NCI-H2029 (cell line): ENCODE data around the gene SP4.

Experiments used
- DNase-seq: peaks from one replicate; lab custom pipeline; 2025; lab: John Stamatoyannopoulos, UW

The SP4 gene

DNA sequence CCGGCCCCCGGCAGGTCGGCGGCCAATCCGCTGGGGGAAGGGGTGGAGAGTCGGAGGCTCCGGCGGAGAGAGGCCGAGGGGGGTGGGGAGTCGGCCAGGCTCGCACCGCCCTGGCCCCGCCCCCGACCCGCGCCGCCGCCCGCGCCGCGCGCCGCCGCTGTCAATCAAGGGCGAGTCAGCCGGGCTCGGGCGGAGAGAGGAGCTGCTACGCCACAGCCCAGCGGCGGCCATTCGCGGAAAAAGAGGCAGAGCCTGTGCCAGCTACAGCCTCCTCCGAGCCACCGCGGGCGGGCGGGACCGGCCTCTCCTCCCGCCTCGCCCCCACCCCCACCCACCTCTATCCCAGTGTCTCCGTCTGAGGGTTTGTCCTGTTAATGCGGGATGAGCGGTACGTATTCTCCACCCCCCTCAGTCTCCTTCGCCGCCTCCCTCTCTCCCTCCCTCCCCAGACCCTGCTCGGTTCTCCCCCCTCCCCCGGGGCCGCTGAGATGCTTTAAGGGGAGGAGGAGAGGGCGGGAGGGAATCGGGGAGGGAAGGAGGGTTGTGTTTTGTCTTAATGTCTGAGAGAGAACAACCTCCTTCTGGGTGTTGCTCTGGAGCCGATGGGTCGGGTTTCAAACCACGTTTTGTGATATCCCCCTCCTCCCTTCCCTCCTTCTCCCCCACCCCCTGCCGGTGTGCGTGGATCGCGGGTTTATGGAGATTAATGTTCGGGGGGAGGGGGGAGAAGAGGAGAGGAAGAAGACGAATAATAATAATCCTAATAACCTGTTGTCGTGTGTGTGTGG, at the start of gene SP4:
Gene SP4 (plus strand): TSS at position 213 of the 788 bp plus-strand sequence. CDS start 169 bp downstream, at position 382.
- peak; percentile 94 for DNase-seq

DNA sequence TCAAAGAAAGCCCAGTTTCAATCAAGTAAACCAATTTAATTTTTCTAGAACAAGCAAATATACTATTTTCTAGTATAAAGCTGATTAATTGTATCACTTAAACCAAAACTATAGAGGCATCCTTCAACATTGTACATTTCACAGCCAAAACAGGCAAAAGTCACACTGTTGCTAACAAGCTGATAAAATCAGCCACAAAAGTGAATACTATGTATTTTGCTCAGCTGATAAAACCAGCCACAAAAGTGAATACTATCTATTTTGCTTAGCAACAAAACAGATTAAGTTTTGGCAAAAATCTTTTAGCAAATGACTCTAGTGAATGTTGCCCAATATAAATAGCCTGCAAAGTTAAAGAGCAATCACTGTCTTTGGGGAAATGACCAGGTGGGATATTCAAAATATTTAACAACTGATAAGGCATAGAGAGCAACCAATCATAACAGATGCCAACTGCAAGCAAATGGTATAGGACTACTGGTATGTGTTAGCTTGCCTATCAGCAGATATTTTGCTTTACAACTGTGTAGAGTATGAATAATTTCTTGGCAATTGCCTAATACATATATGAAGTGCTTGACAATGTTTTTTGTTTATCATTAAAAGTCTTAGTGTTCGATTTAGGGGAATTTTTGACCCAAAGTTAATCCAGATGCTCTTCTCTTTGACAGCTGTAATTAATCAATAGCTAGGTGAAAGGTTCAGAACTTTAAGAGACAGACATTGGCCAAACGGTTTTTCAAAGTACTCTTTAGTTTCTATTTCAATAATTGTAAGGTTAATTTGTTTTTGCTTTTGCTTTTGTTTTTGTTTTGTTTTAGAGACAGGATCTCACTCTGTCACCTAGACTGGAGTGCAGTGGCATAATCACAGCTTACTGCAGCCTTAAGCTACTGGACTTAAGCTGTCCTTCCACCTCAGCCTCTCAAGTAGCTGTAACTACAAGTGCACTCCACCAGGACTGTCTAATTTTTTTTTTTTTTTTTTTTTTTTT, 44.4 kb upstream of the SP4 start:
- DNase-seq, result no peak

DNA sequence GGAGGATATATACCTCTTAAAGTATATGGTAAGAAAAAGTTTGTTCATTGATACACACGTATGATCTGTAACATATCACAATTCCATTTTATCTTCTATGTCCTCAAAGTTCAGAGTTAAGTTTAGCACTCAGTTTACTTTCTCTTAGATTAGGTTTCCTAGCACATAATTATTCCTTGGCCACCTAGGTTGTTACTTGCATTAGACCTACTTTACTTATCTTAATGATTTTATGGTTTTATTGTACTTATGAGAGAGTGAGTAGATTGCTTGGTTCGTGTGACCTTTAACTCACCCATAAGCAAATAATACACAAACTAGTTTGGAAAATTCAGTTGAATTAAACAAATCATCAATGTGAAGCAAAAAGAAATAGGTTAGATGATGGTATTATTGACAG, 33.9 kb upstream of the SP4 start:
- DNase-seq, result no peak

DNA sequence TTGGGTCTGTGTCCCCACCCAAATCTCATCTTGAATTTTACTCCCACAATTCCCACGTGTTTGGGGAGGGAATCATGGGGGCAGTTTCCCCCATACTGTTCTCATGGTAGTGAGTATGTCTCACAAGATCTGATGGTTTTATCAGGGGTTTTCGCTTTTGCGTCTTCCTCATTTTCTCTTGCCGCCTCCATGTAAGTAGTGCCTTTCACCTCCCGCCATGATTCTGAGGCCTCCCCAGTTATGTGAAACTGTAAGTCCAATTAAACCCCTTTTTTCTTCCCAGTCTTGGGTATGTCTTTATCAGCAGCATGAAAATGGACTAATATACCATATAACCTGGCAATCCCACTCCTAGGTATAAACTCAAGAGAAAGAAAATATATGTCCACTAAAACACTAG, 25.9 kb upstream of the SP4 start:
- DNase-seq, result no peak

DNA sequence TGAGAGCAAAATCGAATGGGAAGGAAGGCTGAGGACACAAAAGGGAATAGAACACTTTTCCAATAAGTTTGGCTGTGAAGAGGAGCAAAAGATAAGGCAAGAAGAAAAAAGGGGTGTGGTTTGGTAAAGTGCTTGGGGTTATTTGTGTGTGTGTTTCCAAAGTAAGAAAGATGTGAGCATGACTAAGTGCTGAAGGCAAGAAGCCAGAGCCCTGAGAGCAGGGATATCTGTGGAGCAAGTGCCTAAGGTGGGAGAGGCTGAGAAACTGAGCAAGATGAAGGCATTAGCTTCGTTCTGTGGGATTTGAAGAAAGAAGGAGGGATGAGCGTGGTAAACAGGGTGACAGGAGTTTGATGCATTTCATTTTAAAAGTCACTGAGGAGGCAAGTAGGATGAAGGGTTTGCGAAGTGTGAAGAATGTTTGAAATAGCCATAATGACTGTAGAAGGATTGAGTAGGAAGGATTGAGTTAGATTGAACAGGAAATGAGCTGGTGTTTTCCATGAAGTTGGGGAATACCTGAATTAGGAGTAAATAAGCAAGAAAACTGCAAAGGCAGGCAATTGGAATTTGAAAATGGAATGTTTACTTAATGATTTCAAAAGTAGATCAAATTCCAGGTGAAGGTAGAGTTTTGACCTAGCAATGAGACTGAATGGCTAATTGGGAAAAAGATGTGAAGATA, 19.9 kb upstream of the SP4 start:
- no peak for DNase-seq

DNA sequence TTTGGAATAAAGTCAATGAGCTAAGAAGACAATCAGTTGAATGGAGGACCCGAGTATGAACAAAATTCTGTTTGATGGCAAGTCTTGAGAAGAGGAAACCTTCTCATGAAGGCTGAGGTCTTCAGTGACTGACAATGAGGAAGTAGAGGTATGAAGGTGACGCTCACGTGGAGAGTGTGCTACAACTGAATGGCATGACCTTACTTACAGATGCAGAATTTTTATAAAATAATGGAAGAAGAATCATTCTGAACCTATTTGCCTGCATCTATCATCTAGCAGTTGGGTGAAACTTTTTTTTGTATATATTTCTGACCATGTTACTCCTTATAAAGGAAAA, 19.4 kb upstream of the SP4 start:
- no peak for DNase-seq

DNA sequence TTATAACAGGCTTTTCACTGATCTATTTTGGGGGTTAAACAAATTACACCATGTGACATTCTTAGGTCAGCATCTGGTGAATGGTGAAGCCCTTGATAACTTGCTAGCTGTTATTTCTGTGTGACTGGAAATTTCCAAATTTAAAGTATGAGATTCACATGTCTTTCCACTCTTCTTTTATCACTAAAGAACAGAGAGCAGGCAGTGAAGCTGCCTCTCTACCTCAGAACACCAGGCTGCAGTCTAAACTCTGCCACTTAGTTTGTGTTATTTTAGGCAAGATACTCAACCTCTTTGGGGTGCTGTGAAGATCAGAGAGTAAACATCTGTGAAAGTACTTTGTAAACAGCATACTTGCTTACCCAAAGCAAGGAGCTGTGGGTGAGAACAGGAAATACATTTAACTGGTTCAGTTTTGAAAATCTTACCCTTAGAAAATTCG, 15.5 kb upstream of the SP4 start:
- DNase-seq, result no peak

DNA sequence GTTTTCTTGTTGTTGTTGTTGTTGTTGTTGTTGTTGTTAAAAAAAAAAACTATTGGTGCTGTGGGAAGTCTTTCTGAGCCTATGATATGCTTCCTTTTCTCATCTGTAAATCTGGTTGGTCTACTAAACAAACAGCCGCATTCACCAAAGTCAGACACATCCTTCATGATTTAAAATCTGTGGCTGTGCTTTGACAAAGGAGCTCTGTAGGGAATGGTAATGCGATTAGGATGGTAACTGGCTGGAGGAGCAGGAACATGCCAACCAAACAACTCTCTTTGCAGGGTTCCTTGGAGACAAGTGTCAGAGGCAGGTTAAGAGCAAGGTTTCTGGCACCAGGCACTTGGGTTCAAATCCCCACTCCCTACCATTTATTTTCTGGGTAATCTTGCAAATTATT, 14.9 kb upstream of the SP4 start:
- no peak for DNase-seq

DNA sequence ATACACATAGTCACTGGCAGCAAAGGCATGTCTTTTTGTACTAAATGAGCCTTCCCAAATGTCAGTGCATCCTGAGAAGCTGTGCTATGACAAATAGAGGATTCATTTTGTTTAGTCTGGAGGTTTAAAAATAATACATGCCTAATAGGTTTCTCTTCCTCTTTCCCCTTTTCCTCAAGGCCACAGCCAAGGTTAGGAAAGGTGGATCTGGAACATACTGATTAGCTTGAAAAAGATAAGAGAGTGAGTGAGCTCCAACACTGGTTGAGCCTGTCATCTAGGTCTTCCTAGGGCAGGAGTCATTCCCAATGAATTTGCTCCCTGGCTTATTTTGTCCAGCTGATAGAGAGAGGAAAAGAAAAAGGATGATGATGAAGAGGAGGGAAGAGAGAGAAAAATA, 14.4 kb upstream of the SP4 start:
- DNase-seq, result no peak

DNA sequence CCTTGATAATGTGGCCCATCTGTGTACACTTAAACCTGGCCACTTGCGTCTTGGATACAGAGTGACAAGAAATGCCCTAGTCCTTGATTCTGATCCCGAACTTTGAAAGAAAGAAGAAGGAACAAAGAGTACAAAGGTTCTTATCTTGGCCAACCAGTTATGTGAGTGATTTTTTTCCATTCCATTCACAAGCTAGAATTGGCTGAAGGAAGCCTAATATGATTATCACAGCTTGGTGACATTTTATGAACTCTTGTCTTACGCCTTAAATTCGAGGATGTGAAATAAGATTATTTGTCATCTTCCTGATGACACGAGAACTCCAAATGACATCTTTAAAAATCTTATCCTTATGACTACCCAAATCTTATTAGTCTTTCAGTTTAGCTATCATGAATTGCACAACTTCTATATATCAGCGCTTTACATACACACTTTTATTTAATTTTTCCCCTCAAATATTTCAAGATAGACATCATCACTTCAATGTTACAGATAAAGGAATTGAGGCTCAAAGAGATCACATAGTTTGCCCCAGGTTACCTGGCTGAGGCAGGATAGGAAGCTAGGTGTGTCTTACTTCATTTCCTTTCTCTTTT, 13.0 kb upstream of the SP4 start:
- DNase-seq, result no peak

DNA sequence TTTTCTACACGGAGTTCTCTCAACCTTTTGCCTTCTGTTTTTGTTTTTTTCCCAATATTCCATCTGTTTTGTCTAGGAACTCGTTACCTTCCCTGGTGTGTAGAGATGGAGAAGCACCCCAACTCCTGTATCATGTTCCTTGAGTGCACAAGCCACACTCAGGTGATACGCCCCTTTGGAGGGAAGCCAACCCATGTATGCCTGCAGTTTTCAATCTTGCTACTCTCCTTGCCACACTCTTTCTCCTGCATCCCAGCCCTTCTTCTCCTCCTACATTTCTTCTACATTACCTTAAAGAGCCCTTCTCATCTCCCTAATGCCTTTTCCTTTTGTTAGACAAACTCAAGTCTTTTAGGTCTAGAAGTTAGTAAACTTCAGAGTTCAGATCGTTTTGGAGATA, 10.2 kb upstream of the SP4 start:
- no peak for DNase-seq

DNA sequence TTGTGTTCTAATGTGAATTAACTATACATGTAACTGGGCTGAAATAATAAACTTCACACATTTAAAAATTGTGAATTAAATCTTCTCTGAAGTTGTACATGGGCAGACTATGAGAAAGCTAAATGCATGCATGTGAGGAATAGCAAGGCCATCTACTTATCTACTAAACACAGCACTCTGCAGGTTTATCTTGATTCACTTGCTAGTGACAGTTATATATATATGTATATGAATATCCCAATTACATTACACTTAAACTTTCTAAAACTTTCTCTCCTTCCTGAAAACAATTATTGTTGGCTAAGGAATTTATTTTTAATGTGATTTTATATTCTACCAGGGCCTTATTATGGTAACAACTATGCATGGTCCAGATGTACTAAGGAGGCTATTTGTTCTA, 5.1 kb upstream of the SP4 start:
- DNase-seq, result no peak

DNA sequence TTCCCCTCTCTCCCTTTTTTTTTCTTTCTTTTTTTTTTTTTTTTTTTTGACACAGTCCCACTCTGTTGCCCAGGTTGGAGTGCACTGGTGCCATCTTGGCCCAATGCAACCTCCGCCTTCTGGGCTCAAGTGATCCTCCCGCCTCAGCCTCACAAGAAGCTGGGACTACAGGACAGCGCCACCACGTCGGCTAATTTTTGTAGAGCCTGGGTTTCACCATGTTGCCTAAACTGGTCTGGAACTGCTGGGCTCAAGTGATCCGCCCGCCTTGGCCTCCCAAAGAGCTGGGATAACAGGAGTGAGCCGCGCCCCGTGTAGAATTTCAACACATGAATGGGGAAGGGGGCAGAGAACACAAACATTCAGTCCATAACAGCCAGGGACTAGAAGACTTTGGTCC, 2.6 kb upstream of the SP4 start:
- DNase-seq, result no peak

DNA sequence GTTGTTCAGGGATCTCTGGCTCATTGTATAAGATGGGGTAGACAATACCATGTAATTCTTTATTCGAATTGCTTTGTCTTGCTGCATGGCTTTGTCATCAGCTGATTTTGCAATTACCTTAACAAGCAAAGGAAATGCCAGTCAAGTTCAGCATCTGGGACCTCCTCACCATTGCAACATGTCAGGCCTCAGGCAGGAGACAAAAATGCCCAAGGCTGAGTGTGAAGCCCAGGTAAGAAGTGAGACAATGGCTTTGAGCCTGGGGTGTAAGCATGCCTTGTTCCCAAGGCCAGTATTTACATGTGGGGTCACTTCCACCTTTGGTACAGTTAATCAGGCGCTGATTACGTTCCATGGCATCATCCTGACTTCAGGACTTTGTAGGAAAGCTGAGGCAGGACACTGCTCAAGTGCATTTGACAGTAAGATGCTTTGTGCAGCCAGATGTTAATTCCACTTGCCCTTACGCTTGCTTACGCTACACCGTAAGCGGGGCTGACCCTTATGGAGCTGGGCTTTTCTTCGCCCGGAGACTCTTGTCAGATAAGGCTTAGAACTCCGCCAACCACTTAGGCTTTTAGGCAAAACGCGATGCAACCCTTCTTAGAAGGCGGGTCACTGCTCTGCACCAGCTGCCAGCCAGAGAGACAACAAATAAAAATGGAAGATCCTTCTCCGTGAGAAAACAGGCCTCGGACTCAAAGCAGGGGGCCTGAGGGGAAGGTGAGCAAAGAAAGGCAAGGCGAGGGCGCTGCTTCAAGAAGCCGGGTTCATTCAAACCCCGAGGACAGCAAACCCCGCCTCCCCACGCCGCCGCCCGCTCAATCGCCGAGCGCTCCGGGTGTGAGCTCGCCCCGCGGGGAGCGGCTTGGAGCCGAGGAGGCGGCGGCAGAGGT, 1.3 kb upstream of the SP4 start:
- no peak for DNase-seq

DNA sequence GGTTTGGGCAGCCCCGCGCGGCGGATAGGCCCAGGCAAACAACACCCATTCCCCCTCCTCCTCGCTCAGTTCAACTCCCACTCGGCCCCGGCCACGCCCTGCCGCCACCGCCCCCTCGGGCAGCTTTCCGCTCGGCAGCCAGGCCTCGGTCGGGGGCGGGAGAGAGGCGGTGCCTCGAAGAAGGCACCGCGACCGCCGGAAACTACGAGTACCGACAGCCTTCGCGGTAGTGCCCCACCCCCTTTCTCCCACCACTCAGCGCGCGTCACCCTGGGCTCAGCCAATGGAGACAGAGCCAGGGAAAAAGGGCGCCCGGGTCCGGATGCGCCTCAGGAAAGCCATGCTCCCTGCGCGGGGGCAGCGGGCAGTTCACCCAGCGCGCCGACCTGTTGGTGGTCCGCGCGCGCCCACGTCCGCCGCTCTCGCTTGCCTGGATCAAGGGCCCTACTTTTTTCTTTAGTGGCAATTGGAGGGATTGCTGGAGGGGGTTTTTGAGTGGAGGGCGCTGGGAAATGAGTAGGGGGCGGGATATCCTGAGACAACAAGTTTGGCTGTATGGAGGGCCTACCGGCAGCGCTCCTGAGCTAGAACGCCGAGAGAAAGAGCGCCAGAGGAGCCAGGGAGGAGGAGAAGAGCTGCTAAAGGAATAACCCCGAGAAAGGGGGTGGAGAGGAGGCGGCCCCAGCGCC, 557 bp upstream of the SP4 start:
- DNase-seq, result peak; percentile 98

DNA sequence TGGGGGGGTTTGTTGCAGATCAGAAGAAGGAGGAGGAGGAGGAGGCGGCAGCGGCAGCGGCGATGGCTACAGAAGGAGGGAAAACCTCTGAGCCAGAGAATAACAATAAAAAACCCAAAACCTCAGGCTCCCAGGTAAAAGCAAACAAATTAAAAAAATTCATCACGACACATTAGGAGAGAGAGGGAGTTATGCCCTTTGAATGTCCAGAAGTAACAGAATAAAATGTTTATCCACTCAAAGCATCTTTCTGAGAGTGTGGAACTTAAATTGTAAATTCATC, 717 bp downstream of the SP4 start:
- no peak for DNase-seq

DNA sequence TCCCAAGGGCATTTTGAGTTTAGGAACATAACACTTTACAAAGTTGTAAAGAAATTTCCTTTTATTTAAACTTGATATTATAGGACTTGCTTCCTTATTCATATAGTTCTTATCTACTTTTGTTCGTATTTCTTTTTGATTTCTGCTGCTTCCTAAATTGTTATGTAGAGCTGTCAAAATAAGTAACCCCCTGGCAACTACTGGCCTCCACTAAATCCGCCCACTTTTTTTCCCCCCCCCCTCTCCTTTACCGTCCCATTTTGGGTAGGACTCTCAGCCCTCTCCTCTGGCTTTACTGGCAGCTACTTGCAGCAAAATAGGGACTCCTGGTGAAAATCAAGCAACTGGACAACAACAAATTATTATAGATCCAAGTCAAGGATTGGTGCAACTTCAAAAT, 1.1 kb downstream of the SP4 start:
- DNase-seq, result no peak

DNA sequence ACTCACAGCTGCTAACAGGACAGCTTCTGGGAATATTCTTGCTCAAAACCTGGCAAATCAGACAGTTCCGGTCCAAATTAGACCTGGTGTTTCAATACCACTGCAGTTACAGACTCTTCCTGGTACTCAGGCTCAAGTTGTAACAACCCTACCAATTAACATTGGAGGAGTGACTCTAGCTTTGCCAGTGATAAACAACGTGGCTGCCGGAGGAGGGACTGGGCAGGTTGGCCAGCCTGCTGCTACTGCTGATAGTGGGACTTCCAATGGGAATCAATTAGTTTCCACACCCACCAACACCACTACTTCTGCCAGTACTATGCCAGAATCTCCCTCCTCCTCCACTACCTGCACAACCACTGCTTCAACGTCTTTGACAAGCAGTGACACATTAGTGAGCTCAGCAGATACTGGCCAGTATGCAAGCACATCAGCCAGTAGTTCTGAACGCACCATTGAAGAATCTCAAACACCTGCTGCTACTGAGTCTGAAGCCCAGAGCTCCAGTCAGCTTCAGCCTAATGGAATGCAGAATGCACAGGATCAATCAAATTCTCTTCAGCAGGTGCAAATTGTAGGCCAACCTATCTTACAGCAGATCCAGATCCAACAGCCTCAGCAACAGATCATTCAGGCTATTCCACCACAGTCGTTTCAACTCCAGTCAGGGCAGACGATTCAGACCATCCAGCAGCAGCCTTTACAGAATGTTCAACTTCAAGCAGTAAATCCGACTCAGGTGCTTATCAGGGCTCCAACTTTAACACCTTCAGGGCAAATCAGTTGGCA, 2.1 kb downstream of the SP4 start:
- DNase-seq, result no peak

DNA sequence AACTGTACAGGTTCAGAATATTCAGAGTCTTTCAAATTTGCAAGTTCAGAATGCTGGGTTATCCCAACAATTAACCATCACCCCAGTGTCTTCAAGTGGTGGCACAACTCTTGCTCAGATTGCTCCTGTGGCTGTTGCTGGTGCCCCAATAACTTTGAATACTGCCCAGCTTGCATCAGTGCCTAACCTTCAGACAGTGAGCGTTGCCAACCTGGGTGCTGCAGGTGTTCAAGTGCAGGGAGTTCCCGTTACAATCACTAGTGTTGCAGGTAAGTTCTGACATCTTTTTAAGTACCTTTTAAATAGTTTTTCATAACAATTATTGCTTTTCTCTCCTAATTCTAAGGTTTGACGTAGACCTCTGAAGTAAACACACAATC, 2.7 kb downstream of the SP4 start:
- DNase-seq, result no peak
